Caco-2 (cell line): ENCODE data around the gene CES4A. TPM values are rescaled to one million over a fixed set of nuclear protein-coding genes. Genes with fewer than 3 reads are reported as not detected.
"Not testable (repeated sequence)": the region's sequence is repeated elsewhere in the genome, so short reads cannot be mapped to it uniquely, and the experiment has no call there.

ENCODE experiments used
- BruUV-seq: library from RNA; stranded (reverse); fragments of 400-500 nt; replicated peaks from 2 replicates; lab custom pipeline; 2021; lab: Mats Ljungman, UMichigan
- CTCF ChIA-PET: fragments of 300-600 bp; sonication (Branson Sonifier 250); formaldehyde crosslinking; loops from one replicate; lab custom pipeline; 2022; ENCODE audit warnings: antibody characterized with exemption; lab: Charles Lee
- POLR2A ChIA-PET: fragments of 300-600 bp; sonication (Branson Sonifier 250); formaldehyde crosslinking; loops from one replicate; lab custom pipeline; 2022; ENCODE audit warnings: antibody characterized with exemption; lab: Charles Lee
- DNase-seq, 2 experiments: peaks; one replicate each; pipeline versions ENCODE4 v3.0.0 to v3.0.0-alpha.2; 2020 to 2022
- H3K27me3 ChIP-seq: replicated peaks from 2 replicates; pipeline ENCODE4 v1.6.0; 2011; ENCODE audit warnings: low read length; ENCODE audit not compliant: control insufficient read depth, insufficient read depth
- H3K36me3 ChIP-seq: 2 replicates; pipeline ENCODE4 v1.5.1; 2011; ENCODE audit warnings: low read length; ENCODE audit not compliant: control insufficient read depth, insufficient read depth
- H3K4me1 ChIP-seq: fragments of 250-450 bp; sonication (Bioruptor Pico); 2 replicates; pipeline ENCODE4 v1.5.1; 2020; ENCODE audit warnings: mild to moderate bottlenecking
- H3K4me3 ChIP-seq: 2 replicates; pipeline ENCODE4 v1.5.1; 2011; ENCODE audit warnings: low read depth, mild to moderate bottlenecking, control low read depth, low read length
- H3K9me3 ChIP-seq: fragments of 250-450 bp; sonication (Bioruptor Pico); 2 replicates; pipeline ENCODE4 v1.5.1; 2020; ENCODE audit warnings: mild to moderate bottlenecking, moderate library complexity
- H3K27ac Mint-ChIP-seq: one replicate; pipeline ENCODE4 v1.8.0; 2022; ENCODE audit warnings: mixed read lengths; ENCODE audit not compliant: unreplicated experiment
- H3K27me3 Mint-ChIP-seq: one replicate; pipeline ENCODE4 v1.8.0; 2022; ENCODE audit warnings: mixed read lengths; ENCODE audit not compliant: insufficient read depth, unreplicated experiment
- H3K36me3 Mint-ChIP-seq: one replicate; pipeline ENCODE4 v1.8.0; 2022; ENCODE audit warnings: mild to moderate bottlenecking, mixed read lengths; ENCODE audit not compliant: insufficient read depth, unreplicated experiment
- H3K4me1 Mint-ChIP-seq: one replicate; pipeline ENCODE4 v1.8.0; 2022; ENCODE audit warnings: low read depth, mixed read lengths; ENCODE audit not compliant: unreplicated experiment
- H3K4me3 Mint-ChIP-seq: one replicate; pipeline ENCODE4 v1.8.0; 2022; ENCODE audit warnings: mild to moderate bottlenecking, moderate library complexity, mixed read lengths; ENCODE audit not compliant: unreplicated experiment
- H3K9me3 Mint-ChIP-seq: one replicate; pipeline ENCODE4 v1.8.0; 2022; ENCODE audit warnings: mixed read lengths; ENCODE audit not compliant: unreplicated experiment
- intact Hi-C: fragments of 100-400 bp; cut with micrococcal nuclease; formaldehyde crosslinking; loops from one replicate; pipeline ENCODE4 v1.10.0; 2022; ENCODE audit not compliant: unreplicated experiment
- total RNA-seq: library from RNA; stranded (reverse); gene quantifications from 2 replicates; pipeline ENCODE4 v1.2.3, GENCODE V29; 2022
- TF ChIP-seq, protein P1 (sequence below), 2 experiments: fragments of 200-600 bp in 1 of 2; IDR thresholded peaks; 1 replicate in 1 of 2; 2 replicates in 1 of 2; pipeline versions ENCODE4 v1.5.1 to v1.8.0; 2011 to 2022; ENCODE audit warnings: antibody characterized with exemption in 1 of 2, control low read depth in 1 of 2, inconsistent platforms in 1 of 2, low read depth in 1 of 2, low read length in 1 of 2, mild to moderate bottlenecking in 1 of 2, moderate library complexity in 1 of 2; ENCODE audit not compliant: insufficient read depth in 1 of 2, severe bottlenecking in 1 of 2, unreplicated experiment in 1 of 2

Gene CES4A
- total RNA-seq, 1 experiment from 2014 or later = not detected

DNA sequence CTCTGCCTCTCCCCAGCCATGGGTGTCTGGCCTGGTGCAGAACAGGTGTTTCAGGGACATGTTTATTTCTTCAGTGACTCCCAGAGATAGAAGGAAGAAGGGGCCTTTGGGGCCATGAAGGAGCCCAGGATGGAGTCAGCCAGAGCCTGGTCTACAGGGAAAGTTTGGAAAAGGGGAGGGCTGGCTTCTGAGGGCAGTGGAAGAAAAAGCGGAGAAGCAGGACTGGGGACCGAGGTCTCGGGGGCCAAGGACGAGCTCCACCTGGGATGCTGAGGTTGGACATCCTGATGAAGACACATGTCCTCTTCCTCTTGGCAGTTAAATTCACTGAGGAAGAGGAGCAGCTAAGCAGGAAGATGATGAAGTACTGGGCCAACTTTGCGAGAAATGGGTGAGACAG is 45.4 kb upstream of the CES4A start:
- ChIA-PET CTCF (interaction anchor here (0.5 kb wide), 2 partner anchors 196 to 223 kb away, joined by 6 to 8 read pairs; no protein-coding TSS in a partner anchor), POLR2A (no interaction called here)

DNA sequence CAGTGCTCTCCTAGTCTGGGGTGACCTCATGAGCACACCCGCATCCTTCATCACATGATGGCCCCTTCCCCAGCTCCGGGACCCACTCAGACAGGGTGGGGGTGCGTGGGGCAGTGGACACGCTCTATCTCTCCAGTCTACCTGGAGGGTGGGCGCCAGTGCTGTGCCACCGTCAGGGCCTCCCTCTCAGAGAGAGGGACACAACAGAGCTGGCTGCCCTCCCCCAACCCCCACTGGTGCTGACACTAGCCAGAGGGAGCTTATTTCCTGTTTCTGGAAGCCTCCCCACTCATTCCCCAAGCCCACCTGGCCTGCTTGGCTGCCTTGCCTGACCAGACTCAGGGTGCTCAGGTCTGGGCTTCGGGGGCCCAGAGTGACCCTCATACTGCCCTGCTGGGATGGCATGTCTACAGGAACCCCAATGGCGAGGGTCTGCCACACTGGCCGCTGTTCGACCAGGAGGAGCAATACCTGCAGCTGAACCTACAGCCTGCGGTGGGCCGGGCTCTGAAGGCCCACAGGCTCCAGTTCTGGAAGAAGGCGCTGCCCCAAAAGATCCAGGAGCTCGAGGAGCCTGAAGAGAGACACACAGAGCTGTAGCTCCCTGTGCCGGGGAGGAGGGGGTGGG is 44.8 kb upstream of the CES4A start:
- no peaks in the 10 kb centered on the region for H3K4me1 ChIP-seq
- no TSS peak for BruUV-seq
- TF ChIP-seq, protein P1, sequence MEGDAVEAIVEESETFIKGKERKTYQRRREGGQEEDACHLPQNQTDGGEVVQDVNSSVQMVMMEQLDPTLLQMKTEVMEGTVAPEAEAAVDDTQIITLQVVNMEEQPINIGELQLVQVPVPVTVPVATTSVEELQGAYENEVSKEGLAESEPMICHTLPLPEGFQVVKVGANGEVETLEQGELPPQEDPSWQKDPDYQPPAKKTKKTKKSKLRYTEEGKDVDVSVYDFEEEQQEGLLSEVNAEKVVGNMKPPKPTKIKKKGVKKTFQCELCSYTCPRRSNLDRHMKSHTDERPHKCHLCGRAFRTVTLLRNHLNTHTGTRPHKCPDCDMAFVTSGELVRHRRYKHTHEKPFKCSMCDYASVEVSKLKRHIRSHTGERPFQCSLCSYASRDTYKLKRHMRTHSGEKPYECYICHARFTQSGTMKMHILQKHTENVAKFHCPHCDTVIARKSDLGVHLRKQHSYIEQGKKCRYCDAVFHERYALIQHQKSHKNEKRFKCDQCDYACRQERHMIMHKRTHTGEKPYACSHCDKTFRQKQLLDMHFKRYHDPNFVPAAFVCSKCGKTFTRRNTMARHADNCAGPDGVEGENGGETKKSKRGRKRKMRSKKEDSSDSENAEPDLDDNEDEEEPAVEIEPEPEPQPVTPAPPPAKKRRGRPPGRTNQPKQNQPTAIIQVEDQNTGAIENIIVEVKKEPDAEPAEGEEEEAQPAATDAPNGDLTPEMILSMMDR (IDR thresholded peaks at IDR 0.05; ENCODE audit: insufficient read depth in 1 of 2, low read depth in 1 of 2, low read length in 1 of 2, severe bottlenecking in 1 of 2, unreplicated experiment in 1 of 2) = no peak
- H3K27me3 ChIP-seq = no peaks in the 10 kb centered on the region
- DNase-seq = no peak
- intact Hi-C loops = no loop called here
- H3K9me3 ChIP-seq = no peaks in the 10 kb centered on the region
- ChIA-PET CTCF (interaction anchor here (0.5 to 0.6 kb wide), 2 partner anchors 74 to 222 kb away, joined by 5 to 8 read pairs; no protein-coding TSS in a partner anchor), POLR2A (no interaction called here)
- no peak overlapping the region for H3K4me3 ChIP-seq
- Mint-ChIP-seq H3K27me3 (no peaks in the 10 kb centered on the region), H3K4me1 (no peaks in the 10 kb centered on the region), H3K27ac (no peak overlapping the region), H3K36me3 (peaks cover 26% of the 10 kb centered on the region), H3K4me3 (no peak overlapping the region), H3K9me3 (no peaks in the 10 kb centered on the region)
- peaks cover 6% of the 10 kb centered on the region for H3K36me3 ChIP-seq

More for the DNA sequence above, 45.4 kb upstream of the CES4A start:
- H3K27me3 Mint-ChIP-seq = no peaks in the 10 kb centered on the region
- intact Hi-C loops = no loop called here
- Histone ChIP-seq H3K9me3 (no peaks in the 10 kb centered on the region), H3K36me3 (peaks cover 6% of the 10 kb centered on the region), H3K4me3 (no peak overlapping the region), H3K27me3 (no peaks in the 10 kb centered on the region), H3K4me1 (no peaks in the 10 kb centered on the region)
- TF ChIP-seq, protein P1 (IDR thresholded peaks at IDR 0.05; ENCODE audit: insufficient read depth in 1 of 2, low read depth in 1 of 2, low read length in 1 of 2, severe bottlenecking in 1 of 2, unreplicated experiment in 1 of 2) = no peak
- H3K4me1 Mint-ChIP-seq = no peaks in the 10 kb centered on the region
- BruUV-seq = no TSS peak
- no peaks in the 10 kb centered on the region for H3K9me3 Mint-ChIP-seq
- DNase-seq = no peak
- no peak overlapping the region for H3K27ac Mint-ChIP-seq
- H3K4me3 Mint-ChIP-seq = no peak overlapping the region
- H3K36me3 Mint-ChIP-seq = peaks cover 26% of the 10 kb centered on the region

- H3K27me3 Mint-ChIP-seq = no peaks in the 10 kb centered on the region
- H3K36me3 Mint-ChIP-seq = peaks cover 26% of the 10 kb centered on the region
- no peaks in the 10 kb centered on the region for H3K9me3 Mint-ChIP-seq
- H3K27ac Mint-ChIP-seq = no peak overlapping the region
- Histone ChIP-seq H3K27me3 (no peaks in the 10 kb centered on the region), H3K9me3 (no peaks in the 10 kb centered on the region), H3K4me3 (no peak overlapping the region), H3K4me1 (no peaks in the 10 kb centered on the region), H3K36me3 (peaks cover 6% of the 10 kb centered on the region)
- ChIA-PET POLR2A (no interaction called here), CTCF (interaction anchor here (0.6 to 1.6 kb wide), 3 partner anchors 10 to 75 kb away, joined by 3 to 5 read pairs (median 4); no protein-coding TSS in a partner anchor)
- BruUV-seq = no TSS peak
- DNase-seq = no peak
- H3K4me1 Mint-ChIP-seq = no peaks in the 10 kb centered on the region
- intact Hi-C loops = no loop called here
- TF ChIP-seq, protein P1 (IDR thresholded peaks at IDR 0.05; ENCODE audit: insufficient read depth in 1 of 2, low read depth in 1 of 2, low read length in 1 of 2, severe bottlenecking in 1 of 2, unreplicated experiment in 1 of 2) = no peak
- no peak overlapping the region for H3K4me3 Mint-ChIP-seq
Measured at GRCh38 chr16:66944054-66944441, 44.3 kb upstream of the CES4A start.

- H3K4me3 ChIP-seq, H3K27me3 Mint-ChIP-seq, BruUV-seq, H3K4me3 Mint-ChIP-seq, H3K27me3 ChIP-seq, H3K4me1 ChIP-seq, H3K27ac Mint-ChIP-seq, H3K36me3 ChIP-seq, H3K4me1 Mint-ChIP-seq, intact Hi-C loops, H3K9me3 Mint-ChIP-seq, POLR2A ChIA-PET, H3K9me3 ChIP-seq, DNase-seq: not testable (repeated sequence)
- CTCF ChIA-PET = interaction anchor here (0.7 to 1.6 kb wide), 2 partner anchors 19 to 73 kb away, joined by 4 read pairs; no protein-coding TSS in a partner anchor
- peaks cover 26% of the 10 kb centered on the region for H3K36me3 Mint-ChIP-seq
Measured at GRCh38 chr16:66944971-66945370, 43.4 kb upstream of the CES4A start.
